HG03342 (cell line): ENCODE measurements around the gene COX8A.

Experiments used
- ATAC-seq: cut with Tn5 transposase; IDR thresholded peaks from one replicate; pipeline ENCODE4 v1.9.1; 2021; ENCODE audit warnings: mild to moderate bottlenecking, moderate library complexity; ENCODE audit not compliant: unreplicated experiment

The COX8A gene

DNA sequence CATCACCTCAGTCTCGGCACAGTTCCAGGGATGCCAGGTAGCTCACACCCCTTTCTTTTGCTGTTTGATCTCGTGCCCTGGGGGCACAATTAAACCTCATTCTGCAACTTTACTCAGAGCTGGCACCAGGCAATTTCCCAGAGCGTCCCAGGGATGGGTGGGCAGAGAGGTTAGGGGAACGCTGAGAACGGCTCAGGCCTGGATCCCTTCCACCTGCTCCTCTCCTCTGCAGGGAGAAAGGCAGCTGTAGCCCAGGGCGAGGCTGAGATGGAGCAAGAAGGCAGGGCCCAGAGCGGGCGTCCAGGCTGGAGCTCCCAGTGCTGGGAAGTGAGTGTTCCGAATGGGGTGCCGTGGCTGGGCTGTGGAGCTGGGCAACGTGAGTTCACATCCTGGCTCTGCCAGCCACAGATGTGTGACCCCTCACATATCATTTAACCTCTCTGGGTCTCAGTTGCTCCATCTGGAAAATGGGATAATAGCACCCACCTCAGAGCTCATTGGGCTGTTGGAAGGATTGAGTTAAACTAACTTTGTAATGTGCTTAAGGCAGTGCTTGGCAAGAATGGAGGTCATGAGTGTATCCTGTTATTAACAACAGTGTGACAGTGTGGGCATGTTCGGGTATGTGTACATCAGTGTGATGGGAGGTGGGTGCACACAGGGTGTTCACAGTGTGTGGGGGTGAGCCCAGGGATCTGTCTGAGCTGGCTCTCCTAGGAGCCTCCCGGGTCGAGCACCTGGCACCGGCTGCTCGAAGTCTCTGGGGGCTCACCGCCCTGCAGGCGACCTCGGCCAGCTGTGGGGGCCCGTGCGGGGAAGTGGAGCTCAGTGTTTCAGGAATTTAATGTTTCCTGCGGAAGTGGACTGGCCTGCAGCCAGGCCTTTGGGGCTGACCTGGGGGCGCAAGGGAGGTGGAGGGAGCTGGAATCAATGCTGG lies 27.3 kb downstream of the COX8A start:
- no peak for ATAC-seq

DNA sequence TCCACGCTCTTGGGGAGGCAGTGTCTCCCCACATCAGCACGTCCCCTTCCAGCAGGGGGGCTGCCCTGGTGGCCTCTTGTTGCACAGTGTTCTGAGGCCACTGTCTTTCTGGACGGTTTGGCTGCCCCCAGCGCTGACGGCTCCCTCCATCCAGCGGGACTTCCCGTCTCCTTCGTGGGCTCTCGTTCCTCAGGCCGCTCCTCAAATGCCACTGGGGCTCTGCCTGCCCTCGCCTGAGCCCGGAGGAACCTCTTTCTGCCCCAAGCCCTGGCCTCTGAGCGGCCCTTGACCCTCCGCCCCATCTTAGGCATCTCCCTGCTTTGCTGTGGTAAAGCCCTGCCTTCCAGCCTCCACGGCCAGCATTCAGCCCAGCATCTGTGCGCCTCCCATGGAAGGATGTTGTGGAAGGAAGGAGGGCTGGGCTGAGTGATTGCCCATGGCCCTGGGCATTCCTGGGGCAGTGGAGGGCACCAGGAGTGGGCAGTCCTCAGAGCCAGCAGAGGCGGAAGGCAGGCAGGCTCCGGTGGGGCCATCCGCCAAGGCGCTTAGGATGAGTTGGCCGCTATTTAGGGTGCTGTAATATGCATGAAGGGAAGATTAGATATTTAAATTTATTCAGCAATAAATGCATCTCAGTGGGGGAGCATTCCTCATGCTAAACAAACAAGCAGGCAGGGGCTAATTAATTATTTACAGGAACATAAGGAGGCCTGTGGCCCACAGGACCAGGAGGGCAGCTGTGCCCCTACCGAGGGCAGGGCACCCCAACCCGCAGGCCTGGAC lies 29.6 kb downstream of the COX8A start:
- no peak for ATAC-seq

DNA sequence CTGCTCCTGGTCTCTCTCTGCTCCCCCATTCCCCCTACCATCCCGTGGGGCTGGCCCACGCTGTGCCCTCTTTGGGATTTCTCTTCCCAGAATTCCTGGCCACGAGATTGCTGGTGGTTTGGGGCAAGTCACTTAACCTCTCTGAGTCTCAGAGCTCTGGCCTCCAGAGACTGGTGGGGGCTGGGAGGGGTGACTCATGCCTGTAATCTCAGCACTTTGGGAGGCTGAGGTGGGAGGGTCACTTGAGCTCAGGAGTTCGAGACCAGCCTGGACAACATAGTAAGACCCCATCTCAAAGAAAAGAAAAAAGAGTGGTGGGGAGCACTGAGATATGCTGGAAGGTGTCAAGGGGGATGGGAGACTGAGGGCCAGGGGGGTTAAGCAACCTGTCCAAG lies 30.2 kb downstream of the COX8A start:
- ATAC-seq, result no peak

DNA sequence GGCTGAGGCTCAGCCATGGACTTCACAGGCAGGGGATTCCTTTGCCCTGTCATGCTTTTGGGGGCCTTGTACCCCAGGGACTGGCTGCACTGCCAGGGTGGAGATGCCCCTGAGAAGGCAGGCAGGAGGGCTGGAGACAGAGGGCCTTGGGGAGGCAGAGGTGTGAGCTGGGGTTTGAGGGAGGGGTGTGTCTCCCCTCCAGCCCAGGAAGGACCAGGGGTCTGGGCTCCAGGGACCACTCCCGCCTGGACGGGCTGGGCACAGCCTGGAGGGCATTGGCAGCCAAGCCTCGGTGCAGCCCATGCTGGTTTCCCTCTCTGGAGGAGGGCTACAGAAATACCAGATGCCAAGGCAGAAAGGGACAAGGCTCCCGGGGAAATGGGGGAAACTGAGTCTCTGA lies 31.3 kb downstream of the COX8A start:
- ATAC-seq, result no peak

DNA sequence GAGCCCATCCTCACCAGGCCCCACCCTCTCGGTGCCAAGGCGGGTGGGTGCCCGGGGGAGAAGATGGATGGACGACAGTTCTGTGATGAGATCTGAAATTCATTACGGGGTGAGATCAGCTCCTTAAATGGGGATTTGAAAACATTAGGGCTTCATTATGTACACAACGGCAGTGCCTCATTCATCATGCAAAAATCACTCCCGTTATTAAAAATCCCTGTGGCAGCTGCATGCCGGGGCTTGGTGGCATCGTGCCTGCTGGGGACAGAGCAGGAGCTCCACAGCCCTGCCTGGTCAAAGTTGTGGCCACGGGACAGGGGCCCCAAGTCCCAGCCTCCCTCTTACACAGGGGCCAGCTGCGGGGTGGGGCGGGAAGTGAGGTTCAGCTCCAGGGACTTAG lies 32.0 kb downstream of the COX8A start:
- no peak for ATAC-seq

DNA sequence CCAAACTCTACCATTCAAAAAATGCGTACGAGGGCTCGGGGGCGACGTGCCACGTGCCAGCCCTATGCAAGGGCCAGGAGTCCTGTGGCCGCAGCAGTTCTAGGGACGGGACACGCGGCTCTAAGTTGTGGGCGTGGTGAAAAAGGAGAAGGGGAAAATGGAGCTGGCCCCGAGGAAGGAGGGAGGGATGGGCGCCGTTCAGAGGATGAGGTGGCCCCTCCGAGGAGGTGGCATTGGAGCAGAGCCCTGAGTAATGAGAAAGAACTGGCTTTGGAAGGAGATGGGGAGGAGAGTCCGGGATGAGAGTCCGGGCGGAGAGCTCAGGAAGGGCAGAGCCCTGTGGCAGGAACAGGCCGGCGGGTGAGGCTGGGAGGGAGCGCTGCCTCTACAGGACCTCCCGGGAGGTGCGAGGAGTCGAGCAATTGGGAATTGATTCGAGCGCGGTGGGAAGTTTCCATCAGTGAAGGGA lies 32.8 kb downstream of the COX8A start:
- no peak for ATAC-seq

DNA sequence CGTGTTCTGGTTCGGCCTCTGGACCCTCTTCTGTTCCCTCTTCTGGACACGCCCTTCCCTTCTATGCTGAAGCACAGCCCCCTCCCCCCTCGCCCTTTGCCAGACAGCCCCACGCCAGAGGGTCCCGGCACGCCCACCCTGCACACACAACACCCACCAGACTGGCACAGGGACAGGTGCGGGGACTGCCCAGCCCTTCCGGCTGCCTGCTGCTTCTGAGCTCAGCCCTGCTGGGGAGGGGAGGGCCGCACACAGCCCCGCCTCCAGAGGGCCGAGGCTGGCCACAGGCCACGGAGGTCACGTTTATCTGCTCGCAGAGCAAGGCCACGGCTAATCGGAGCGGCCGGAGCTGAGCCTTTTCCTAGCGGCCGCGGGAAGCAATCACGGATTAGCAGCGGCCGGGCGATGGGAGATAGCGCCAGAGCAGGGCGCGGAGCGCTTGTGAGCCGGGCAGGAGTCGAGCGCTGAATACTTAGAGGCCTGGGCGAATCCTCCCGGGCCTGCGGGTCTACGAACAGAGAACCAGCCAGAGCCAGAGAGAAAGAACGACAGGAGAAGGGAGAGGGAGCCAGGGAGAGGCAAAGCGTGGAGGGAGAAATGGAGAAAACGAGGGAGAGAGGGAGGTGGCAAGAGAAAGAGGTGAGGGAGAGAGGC lies 33.3 kb downstream of the COX8A start:
- no peak for ATAC-seq

DNA sequence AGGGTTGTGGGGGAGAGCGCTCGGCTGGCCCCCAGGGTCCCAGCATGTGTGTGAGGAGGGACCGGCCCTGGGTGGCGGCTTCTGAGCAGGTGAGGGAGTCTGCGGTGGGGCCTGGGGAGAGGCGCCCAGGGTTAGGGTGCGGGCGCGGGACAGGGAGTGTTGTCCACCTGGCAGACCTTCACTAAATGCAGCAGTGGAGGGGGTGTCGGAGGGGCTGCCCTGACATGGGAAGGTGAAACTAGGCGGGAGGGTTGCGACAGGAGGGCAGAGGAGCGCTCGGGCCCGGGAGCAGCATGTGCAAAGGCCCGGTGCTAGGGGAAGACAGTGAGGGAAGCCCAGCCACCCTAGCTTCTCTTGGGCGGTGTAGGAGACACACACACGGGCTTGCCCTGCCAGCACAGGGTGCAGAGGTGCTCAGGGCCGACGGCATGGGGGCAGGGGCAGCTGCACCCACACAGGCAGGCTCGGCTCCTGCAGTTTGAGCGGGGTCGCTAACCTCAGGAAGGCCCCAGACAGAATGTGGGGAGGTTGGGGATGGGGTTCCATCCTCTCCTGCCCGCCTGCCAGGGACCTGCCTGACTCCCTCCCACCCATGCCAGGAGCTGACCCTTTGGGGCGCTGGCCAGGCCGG lies 34.0 kb downstream of the COX8A start:
- ATAC-seq, result no peak

DNA sequence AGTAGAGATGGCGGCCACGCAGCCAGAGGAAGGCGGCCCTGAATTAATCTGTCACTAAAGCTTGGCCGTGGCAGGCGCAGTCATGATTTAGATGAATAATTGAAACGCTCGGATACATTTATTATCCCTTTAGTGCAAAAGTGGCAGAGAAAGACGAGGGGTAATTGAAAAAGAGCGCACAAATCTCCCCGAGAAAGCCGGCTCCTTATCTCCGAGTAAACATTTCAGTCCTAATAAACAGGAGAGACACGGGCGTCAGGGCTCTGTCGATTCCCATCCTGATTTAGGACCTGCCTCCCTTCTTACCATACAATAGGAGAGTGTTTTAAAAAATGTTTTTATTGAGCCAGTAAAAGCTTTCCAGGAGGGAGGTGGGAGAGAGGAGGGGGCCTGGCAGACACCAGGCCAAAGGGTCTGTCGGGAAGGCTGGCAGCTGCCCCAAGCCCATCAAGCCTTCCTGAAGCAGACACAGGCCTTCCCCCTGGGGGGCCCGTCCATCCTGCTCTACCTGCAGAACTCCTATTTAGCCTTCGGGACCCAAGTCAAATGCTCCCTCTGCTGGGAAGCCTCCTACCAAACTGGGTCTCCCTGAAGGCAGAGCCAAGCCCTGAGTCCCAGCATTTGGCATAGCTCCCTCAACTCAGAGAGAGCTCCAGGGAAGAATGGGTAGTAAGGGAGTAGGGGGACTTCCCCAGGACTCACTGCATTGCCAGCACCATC lies 34.7 kb downstream of the COX8A start:
- no peak for ATAC-seq

DNA sequence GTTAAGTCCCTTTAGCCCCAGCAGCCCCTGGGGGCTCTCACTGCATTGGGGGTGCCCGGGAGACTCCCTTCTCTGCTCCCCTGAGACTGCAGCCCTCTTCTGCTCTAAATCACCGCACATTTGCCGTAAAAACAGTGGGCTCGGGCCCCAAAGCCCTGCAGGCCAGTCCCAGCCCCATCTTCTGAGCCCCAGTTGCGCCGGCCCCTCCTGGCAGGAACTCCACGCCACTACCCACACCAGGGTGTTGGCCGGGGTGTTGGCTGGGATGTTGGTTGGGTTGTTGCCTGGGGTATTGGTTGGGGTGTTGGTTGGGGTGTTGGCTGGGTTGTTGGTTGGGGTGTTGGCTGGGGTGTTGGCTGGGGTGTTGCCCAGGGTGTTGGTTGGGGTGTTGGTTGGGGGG lies 35.3 kb downstream of the COX8A start:
- ATAC-seq, result no peak

DNA sequence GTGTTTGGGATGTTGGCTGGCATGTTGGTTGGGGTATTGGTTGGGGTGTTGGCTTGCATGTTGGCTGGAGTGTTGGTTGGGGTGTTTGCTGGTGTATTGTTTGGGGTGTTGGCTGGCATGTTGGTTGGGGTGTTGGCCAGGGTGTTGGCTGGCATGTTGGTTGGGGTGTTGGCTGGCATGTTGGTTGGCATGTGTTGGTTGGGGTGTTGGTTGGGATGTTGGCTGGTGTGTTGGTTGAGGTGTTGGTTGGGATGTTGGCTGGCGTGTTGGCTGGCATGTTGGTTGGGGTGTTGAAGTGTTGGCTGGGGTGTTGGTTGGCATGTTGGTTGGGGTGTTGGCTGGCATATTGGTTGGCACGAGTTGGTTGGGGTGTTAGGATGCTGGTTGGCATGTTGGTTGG lies 36.4 kb downstream of the COX8A start:
- ATAC-seq, result no peak

DNA sequence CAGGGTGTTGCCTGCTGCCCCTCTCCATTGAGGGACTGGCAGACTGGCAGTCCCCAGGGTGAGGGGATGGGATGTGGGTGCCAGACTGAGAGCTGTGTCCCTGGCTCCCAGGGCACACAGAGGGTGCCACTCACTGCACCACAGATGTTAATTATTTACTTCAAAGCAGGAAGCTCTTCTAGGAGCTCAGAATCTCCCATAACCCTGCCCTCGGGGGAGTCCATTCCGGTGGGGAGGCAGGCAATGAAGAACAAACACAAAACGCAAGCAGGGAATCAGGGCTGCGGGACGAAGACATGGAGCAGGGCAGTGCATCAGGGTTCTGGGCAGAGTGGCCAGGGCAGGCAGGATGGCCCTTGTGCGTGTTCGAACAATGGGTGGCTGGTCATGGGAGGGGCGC lies 37.0 kb downstream of the COX8A start:
- no peak for ATAC-seq

DNA sequence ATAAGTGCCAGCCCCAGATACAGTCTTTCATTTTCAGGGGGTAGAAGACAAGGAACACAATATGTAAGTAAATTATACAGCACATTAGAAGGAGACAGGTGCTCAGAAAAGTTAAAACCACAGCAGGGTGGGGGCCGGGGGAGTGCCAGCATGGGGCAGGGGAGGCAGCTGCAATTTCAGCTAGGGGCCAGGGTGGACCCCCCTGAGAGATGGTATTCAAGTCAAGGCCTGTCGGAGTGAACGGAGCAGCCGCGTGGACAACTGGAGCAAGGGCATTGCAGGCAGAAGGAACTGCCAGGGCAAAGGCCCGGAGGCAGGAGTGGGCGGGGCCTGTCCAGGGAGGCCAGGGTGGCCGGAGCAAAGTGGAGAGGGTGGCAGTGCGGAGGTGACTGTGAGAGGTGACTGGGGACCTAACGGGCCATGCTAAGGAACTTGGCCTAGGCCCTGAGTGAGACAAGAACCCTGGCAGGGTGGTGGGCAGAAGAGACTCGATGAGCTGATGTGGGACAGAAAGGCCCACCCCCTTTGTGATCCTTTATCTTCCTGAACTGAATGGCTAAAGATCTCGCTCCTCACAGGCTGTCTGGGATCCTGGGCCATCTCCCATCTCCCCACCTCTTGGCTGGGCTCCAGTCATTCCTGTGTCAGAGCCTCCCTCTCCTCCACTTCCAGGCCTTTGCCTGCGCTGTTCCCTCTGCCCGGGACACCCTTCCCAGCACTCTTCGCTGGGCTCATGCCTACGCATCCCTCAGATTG lies 38.9 kb downstream of the COX8A start:
- ATAC-seq, result no peak

DNA sequence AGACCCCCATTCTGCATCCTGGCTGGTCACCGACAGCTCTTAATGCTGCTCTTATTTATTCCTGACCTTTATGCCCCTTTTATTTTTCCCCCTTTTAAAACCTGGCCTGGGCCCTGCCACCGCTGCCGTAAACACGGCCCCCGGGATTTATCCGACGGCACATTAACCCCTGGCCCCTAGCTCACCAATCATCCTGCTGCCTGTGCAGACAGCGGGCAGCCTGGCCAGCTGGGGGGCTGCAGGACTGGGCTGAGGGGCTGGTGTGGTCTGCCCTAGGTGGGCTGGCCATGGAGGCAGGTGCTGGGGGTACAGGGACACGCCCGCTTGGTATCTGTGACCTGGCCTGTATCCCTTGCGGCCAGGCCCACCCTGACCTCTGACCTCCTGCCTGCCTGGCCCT lies 39.9 kb downstream of the COX8A start:
- ATAC-seq, result no peak

DNA sequence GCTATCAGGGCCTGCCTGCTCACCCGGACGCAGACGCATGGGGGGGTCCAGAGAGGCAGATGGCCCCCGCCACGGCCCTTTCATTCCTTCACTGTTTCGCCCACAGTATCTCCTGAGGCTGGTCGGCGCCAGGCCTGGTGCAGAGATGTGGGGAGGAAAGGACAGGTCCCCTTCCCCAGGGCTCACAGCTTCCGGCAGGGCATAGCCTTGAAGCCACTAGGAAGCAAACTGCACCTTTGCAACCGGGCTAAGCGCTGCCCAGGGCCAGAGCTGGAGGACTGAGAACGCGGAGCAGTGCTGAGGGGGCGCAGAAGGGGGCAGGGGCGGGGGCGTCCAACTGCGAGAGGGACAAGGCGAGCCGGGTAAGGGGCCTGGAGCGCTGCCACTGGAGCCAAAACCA lies 41.1 kb downstream of the COX8A start:
- ATAC-seq, result no peak

DNA sequence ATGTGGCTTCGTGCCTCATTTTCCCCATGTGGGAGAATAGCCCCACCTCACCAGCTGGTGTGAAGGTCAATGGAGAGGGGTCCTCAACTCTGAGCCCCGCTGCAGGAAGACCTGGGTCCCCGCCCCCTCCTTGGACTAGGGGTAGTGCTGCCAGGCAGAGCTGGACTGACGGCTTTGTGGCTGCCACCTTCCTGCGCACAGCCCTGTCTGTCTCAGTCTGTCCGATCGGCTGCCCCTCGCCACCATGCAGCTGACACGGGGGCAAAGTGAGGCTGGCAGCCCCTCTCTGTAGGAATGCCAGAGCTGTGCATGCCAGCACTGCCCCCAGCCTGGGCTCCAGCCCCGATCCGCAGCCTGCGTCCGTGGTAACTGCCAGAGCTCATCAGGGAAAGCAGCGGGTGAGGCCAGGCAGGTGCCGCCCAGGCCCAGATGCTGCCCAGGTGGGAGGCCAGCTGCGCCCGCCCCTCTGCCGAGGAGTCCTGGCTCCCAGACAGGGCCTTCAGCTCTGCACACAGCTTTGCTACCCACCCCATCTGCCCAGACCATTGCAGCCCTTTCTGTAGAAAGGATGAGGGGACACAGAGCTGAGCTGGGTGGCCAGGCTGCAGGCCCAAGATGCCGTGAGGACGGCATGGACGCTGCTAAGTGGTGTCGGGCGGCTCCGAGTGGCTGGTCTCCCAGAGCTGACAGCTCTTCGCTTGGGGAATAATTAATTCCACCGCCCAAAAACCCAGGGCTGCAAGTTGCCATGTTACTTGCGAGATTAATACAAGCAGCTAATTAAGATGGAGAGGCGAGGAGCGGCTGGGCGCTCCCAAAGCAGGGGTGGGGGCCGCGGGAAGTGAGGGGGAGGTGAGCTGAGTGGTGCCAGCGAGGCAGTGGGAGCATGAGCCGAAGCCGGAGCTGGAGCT lies 41.8 kb downstream of the COX8A start:
- no peak for ATAC-seq

DNA sequence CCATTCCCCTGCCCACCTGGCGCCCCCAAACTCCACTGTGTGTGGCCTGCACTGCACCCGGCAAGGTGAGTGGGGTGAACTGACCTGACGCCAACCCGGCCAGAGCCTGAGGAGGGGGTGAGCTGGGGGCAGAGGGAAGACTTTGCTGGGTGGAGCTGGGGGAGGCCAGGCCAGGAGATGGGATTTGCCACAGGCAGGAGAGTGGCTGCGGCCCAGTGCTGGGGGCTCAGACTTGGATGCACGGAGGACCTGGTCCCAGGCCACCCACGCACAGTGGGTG lies 43.5 kb downstream of the COX8A start:
- ATAC-seq, result no peak

DNA sequence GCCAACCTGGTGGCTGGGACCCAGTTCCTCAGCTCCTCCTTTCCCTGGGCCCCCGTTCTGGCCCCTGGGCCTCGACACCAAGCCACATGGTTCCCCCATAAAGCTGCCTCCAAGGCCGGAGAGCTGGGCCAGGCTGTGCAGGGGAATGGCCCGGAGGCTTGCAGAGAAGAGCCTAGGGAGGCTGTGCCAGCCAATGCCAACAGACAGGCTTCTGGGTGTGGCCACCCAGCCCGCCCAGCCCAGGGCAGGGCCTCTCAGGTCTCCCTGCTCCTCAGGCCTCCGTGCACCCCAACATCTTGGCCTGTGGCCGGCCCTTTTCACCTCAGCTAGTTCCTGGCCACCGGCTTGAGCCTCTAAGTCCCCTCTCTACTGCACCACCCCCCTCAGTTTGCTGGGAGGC lies 43.9 kb downstream of the COX8A start:
- no peak for ATAC-seq
